Stomach (tissue), 4 donors: ENCODE measurements around the gene FARP2.

Source experiments
- POLR2A ChIP-seq, 4 donors: fragments of 450-650 bp; IDR thresholded peaks; one replicate each; pipeline ENCODE4 v1.6.1; 2016; ENCODE audit warnings: antibody characterized with exemption in 4 of 4, control low read depth in 2 of 4, mild to moderate bottlenecking in 1 of 4, moderate library complexity in 1 of 4
- TF ChIP-seq, protein P1 (sequence below), 7 experiments: fragments of 450-650 bp in 4 of 7; fragments of 200-600 bp in 3 of 7; sonication (generic) in 3 of 7; IDR thresholded peaks; one replicate each; pipeline ENCODE4 v1.5.1; 2016 to 2019; ENCODE audit warnings: antibody characterized with exemption in 7 of 7, control low read depth in 2 of 7, mild to moderate bottlenecking in 1 of 7

DNA sequence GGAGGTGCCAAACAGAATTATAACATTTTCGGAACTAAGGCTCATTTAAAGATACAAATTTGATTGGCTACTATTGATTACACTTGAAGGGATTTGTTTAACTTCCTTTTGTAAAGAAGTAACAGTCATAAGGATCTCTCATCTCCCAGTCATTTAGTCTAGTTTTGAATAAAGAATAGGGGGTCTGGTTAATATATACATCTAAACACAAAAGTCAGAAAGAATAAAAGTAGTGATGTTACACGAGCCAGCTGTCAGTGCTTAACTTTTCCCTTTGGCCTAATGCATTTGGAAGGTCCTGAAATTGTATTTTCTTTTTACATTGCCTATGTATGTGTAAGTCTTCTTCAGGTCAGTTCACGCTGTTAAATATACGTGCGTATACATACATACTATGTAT, 32.3 kb upstream of the FARP2 start:
- TF ChIP-seq, protein P1, sequence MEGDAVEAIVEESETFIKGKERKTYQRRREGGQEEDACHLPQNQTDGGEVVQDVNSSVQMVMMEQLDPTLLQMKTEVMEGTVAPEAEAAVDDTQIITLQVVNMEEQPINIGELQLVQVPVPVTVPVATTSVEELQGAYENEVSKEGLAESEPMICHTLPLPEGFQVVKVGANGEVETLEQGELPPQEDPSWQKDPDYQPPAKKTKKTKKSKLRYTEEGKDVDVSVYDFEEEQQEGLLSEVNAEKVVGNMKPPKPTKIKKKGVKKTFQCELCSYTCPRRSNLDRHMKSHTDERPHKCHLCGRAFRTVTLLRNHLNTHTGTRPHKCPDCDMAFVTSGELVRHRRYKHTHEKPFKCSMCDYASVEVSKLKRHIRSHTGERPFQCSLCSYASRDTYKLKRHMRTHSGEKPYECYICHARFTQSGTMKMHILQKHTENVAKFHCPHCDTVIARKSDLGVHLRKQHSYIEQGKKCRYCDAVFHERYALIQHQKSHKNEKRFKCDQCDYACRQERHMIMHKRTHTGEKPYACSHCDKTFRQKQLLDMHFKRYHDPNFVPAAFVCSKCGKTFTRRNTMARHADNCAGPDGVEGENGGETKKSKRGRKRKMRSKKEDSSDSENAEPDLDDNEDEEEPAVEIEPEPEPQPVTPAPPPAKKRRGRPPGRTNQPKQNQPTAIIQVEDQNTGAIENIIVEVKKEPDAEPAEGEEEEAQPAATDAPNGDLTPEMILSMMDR (IDR thresholded peaks at IDR 0.05), result no peak
- TF ChIP-seq POLR2A (IDR thresholded peaks at IDR 0.05), result no peak
